Gastrocnemius medialis (tissue), 4 donors: ENCODE data around the gene MRPL10. TPM values are rescaled to one million over a fixed set of nuclear protein-coding genes. Genes with fewer than 3 reads are reported as not detected.

Experiments
- ATAC-seq, 2 donors: fragments of 150-250 bp; one replicate each; pipeline ENCODE4 v1.9.1; 2016
- DNase-seq, 2 donors: peaks; one replicate each; pipeline ENCODE4 v3.0.0-alpha.2; 2019
- H3K27ac ChIP-seq, 4 donors: fragments of 200-600 bp; sonication (generic); 1 replicate in 1 of 4; 2 replicates in 3 of 4; pipeline ENCODE4 v1.5.1; 2016 to 2018; ENCODE audit warnings: mild to moderate bottlenecking in 2 of 4, moderate library complexity in 1 of 4
- H3K27me3 ChIP-seq, 3 donors: fragments of 200-600 bp; sonication (generic) in 2 of 3; 1 replicate in 1 of 3; 2 replicates in 2 of 3; pipeline versions ENCODE4 v1.5.1 to v1.6.0; 2016 to 2019; ENCODE audit warnings: mild to moderate bottlenecking in 1 of 3, moderate library complexity in 1 of 3
- H3K36me3 ChIP-seq, 2 donors: fragments of 200-600 bp; sonication (generic) in 1 of 2; one replicate each; pipeline ENCODE4 v1.5.1; 2017 to 2018
- H3K4me1 ChIP-seq, 2 donors: fragments of 200-600 bp; sonication (generic) in 1 of 2; one replicate each; pipeline ENCODE4 v1.5.1; 2016 to 2017; ENCODE audit warnings: mild to moderate bottlenecking in 2 of 2
- H3K4me3 ChIP-seq, 4 donors: fragments of 200-600 bp; sonication (generic) in 3 of 4; 1 replicate in 1 of 4; 2 replicates in 3 of 4; pipeline ENCODE4 v1.5.1; 2016 to 2019; ENCODE audit warnings: mild to moderate bottlenecking in 2 of 4
- H3K9me3 ChIP-seq, 3 donors: fragments of 200-600 bp; sonication (generic) in 2 of 3; 1 replicate in 1 of 3; 2 replicates in 2 of 3; pipeline ENCODE4 v1.5.1; 2016 to 2019
- CTCF ChIP-seq, 5 experiments: fragments of 450-650 bp in 3 of 5; fragments of 200-600 bp in 2 of 5; sonication (generic) in 2 of 5; IDR thresholded peaks in 4 of 5; conservative IDR thresholded peaks in 1 of 5; 1 replicate in 4 of 5; 2 replicates in 1 of 5; pipeline ENCODE4 v1.5.1; 2016 to 2019; ENCODE audit warnings: antibody characterized with exemption in 5 of 5, mild to moderate bottlenecking in 3 of 5, moderate library complexity in 3 of 5
- POLR2A ChIP-seq, 2 donors: fragments of 450-650 bp; IDR thresholded peaks; one replicate each; pipeline ENCODE4 v1.6.1; 2017; ENCODE audit warnings: antibody characterized with exemption in 2 of 2, mild to moderate bottlenecking in 2 of 2, moderate library complexity in 2 of 2
- in situ Hi-C, 4 donors: fragments of 200-750 bp; cut with MboI; loops; one replicate each; pipeline versions ENCODE4 v1.15.0 to v1.8.0; 2017; ENCODE audit warnings: low sequenced_read_pairs in 4 of 4
- intact Hi-C: fragments of 100-400 bp; cut with DNase I; formaldehyde crosslinking; loops from one replicate; pipeline ENCODE4 v1.15.1; 2023; ENCODE audit warnings: low total_unique reads
- total RNA-seq, 4 donors: library from RNA; depleted of rRNA; stranded (reverse); fragments of >200 nt; gene quantifications; one replicate each; pipeline versions ENCODE4 v1.1.0 to v1.2.3, GENCODE V29; 2016

The MRPL10 gene
- total RNA-seq, 4 donors from 2014 or later, result 38.6 to 76.5 (median 49.6) TPM

GRCh38 chr17:47810901-47811635 lies 20.3 kb downstream of the MRPL10 start:
- Histone ChIP-seq H3K9me3 (no peaks in the 10 kb centered on the region), H3K4me3 (no peak overlapping the region), H3K27me3 (no peaks in the 10 kb centered on the region), H3K36me3 (peaks cover 0 to 43% of the 10 kb centered on the region in 2 donors), H3K27ac (peak overlapping the region in 3 of 4 donors; percentile 29 to 86 (median 80)), H3K4me1 (peaks cover 0 to 34% of the 10 kb centered on the region in 2 donors)
- TF ChIP-seq CTCF (IDR thresholded peaks at IDR 0.05 in 4 of 5, conservative IDR thresholded peaks at IDR 0.05 in 1 of 5), result no peak
- TF ChIP-seq POLR2A (IDR thresholded peaks at IDR 0.05), result no peak
- ATAC-seq, result no peak
- intact Hi-C loops (no loop called here), in situ Hi-C loops (no loop called here)
- DNase-seq, result no peak

- in situ Hi-C loops (no loop called here), intact Hi-C loops (no loop called here)
- TF ChIP-seq POLR2A (IDR thresholded peaks at IDR 0.05) (no peak), CTCF (IDR thresholded peaks at IDR 0.05 in 4 of 5, conservative IDR thresholded peaks at IDR 0.05 in 1 of 5) (no peak)
- H3K27me3 ChIP-seq, result no peaks in the 10 kb centered on the region
- H3K4me1 ChIP-seq, result peaks cover 0 to 39% of the 10 kb centered on the region in 2 donors
- peak; percentile 31 to 69 for ATAC-seq
- peak overlapping the region in 3 of 4 donors; percentile 27 to 86 (median 80) for H3K27ac ChIP-seq
- peaks cover 0 to 35% of the 10 kb centered on the region in 2 donors for H3K36me3 ChIP-seq
- no peak for DNase-seq
- H3K4me3 ChIP-seq, result no peak overlapping the region
- H3K9me3 ChIP-seq, result no peaks in the 10 kb centered on the region
These were observed 21.0 kb downstream of the MRPL10 start for GRCh38 chr17:47810200-47810821.

GRCh38 chr17:47808830-47809480 lies 22.4 kb downstream of the MRPL10 start:
- Histone ChIP-seq H3K9me3 (no peaks in the 10 kb centered on the region), H3K36me3 (peaks cover 0 to 23% of the 10 kb centered on the region in 2 donors), H3K27me3 (no peaks in the 10 kb centered on the region), H3K4me3 (no peak overlapping the region), H3K4me1 (peaks cover 0 to 39% of the 10 kb centered on the region in 2 donors), H3K27ac (peak overlapping the region in 3 of 4 donors; percentile 69 to 86 (median 80))
- no peak for ATAC-seq
- no peak for TF ChIP-seq CTCF (IDR thresholded peaks at IDR 0.05 in 4 of 5, conservative IDR thresholded peaks at IDR 0.05 in 1 of 5)
- TF ChIP-seq POLR2A (IDR thresholded peaks at IDR 0.05), result no peak
- DNase-seq, result no peak
- in situ Hi-C loops (loop anchor here in 1 of 4 donors (10.0 kb wide), 1 partner anchor 114 kb away; the partner anchor contains the start of gene TBKBP1), intact Hi-C loops (loop anchor here (10.0 kb wide), 1 partner anchor 114 kb away; the partner anchor contains the start of gene TBKBP1)

GRCh38 chr17:47808036-47808829 lies 23.1 kb downstream of the MRPL10 start:
- Histone ChIP-seq H3K9me3 (no peaks in the 10 kb centered on the region), H3K36me3 (peaks cover 0 to 16% of the 10 kb centered on the region in 2 donors), H3K4me3 (no peak overlapping the region), H3K27ac (peak overlapping the region in 3 of 4 donors; percentile 69 to 86 (median 80)), H3K27me3 (no peaks in the 10 kb centered on the region), H3K4me1 (peaks cover 0 to 39% of the 10 kb centered on the region in 2 donors)
- DNase-seq (no peak), ATAC-seq (no peak)
- in situ Hi-C loops (loop anchor here in 1 of 4 donors (10.0 kb wide), 1 partner anchor 113 kb away; the partner anchor contains the start of gene TBKBP1), intact Hi-C loops (loop anchor here (10.0 kb wide), 1 partner anchor 113 kb away; the partner anchor contains the start of gene TBKBP1)
- no peak for TF ChIP-seq POLR2A (IDR thresholded peaks at IDR 0.05)
